H9 (cell line): Measurements from ENCODE around the gene XXYLT1. TPM values are rescaled to one million over a fixed set of nuclear protein-coding genes. Genes with fewer than 3 reads are reported as not detected.

Source experiments
- DNase-seq: peaks from one replicate; pipeline ENCODE4 v3.0.0-alpha.2; 2017
- H2AFZ ChIP-seq: one replicate; pipeline ENCODE4 v1.6.1; 2013; ENCODE audit warnings: mild to moderate bottlenecking, low read length, control low read depth, moderate library complexity
- H2AK5ac ChIP-seq: 2 replicates; pipeline ENCODE4 v1.6.1; 2013; ENCODE audit warnings: low read length, control low read depth, mixed read lengths; ENCODE audit not compliant: insufficient read length
- H2BK120ac ChIP-seq: one replicate; pipeline ENCODE4 v1.6.1; 2013; ENCODE audit warnings: low read depth, mild to moderate bottlenecking, low read length, control low read depth, inconsistent platforms; ENCODE audit not compliant: poor library complexity, severe bottlenecking
- H2BK12ac ChIP-seq: 2 replicates; pipeline ENCODE4 v1.6.1; 2013; ENCODE audit warnings: low read length, control low read depth, mixed read lengths, low read depth; ENCODE audit not compliant: insufficient read length
- H2BK15ac ChIP-seq: 2 replicates; pipeline ENCODE4 v1.6.1; 2013; ENCODE audit warnings: low read depth, low read length, control low read depth
- H2BK20ac ChIP-seq: one replicate; pipeline ENCODE4 v1.6.1; 2013; ENCODE audit warnings: low read depth, mild to moderate bottlenecking, low read length, control low read depth, inconsistent platforms; ENCODE audit not compliant: poor library complexity, severe bottlenecking
- H2BK5ac ChIP-seq: 2 replicates; pipeline ENCODE4 v1.6.1; 2013; ENCODE audit warnings: low read length, control low read depth, mixed read lengths; ENCODE audit not compliant: insufficient read length
- H3K14ac ChIP-seq: 2 replicates; pipeline ENCODE4 v1.6.1; 2013; ENCODE audit warnings: low read length, control low read depth; ENCODE audit not compliant: insufficient read depth
- H3K18ac ChIP-seq: 2 replicates; pipeline ENCODE4 v1.6.1; 2013; ENCODE audit warnings: low read depth, mild to moderate bottlenecking, mixed read lengths, low read length, control low read depth; ENCODE audit not compliant: insufficient read length
- H3K23ac ChIP-seq: 2 replicates; pipeline ENCODE4 v1.6.1; 2013; ENCODE audit warnings: low read length, control low read depth, mixed read lengths, low read depth; ENCODE audit not compliant: insufficient read length
- H3K23me2 ChIP-seq: 2 replicates; pipeline ENCODE4 v1.6.1; 2013; ENCODE audit warnings: low read depth, mild to moderate bottlenecking, mixed read lengths, low read length, control low read depth; ENCODE audit not compliant: insufficient read length, poor library complexity, severe bottlenecking
- H3K27ac ChIP-seq: 2 replicates; pipeline ENCODE4 v1.5.1; 2013; ENCODE audit warnings: low read length, control low read depth, mixed read lengths, low read depth; ENCODE audit not compliant: insufficient read length
- H3K27me3 ChIP-seq: 2 replicates; pipeline ENCODE4 v1.6.1; 2013; ENCODE audit warnings: low read length, control low read depth, inconsistent platforms; ENCODE audit not compliant: insufficient read depth
- H3K4ac ChIP-seq: 2 replicates; pipeline ENCODE4 v1.6.1; 2013; ENCODE audit warnings: low read depth, mild to moderate bottlenecking, control low read depth, inconsistent platforms, low read length, moderate library complexity
- H3K4me1 ChIP-seq: 2 replicates; pipeline ENCODE4 v1.6.1; 2013; ENCODE audit warnings: low read length, control low read depth, inconsistent platforms; ENCODE audit not compliant: insufficient read depth
- H3K4me2 ChIP-seq: 2 replicates; pipeline ENCODE4 v1.6.1; 2013; ENCODE audit warnings: low read length, control low read depth, mixed read lengths; ENCODE audit not compliant: insufficient read length, insufficient read depth
- H3K56ac ChIP-seq: 2 replicates; pipeline ENCODE4 v1.6.1; 2013; ENCODE audit warnings: low read depth, mild to moderate bottlenecking, mixed read lengths, low read length, control low read depth; ENCODE audit not compliant: insufficient read length
- H3K79me1 ChIP-seq: 2 replicates; pipeline ENCODE4 v1.6.1; 2013; ENCODE audit warnings: low read depth, mild to moderate bottlenecking, moderate library complexity, low read length, control low read depth, inconsistent platforms; ENCODE audit not compliant: insufficient read depth, poor library complexity, severe bottlenecking
- H3K79me2 ChIP-seq: 2 replicates; pipeline ENCODE4 v1.6.1; 2013; ENCODE audit warnings: low read length, control low read depth, inconsistent platforms; ENCODE audit not compliant: insufficient read depth
- H3K9ac ChIP-seq: 2 replicates; pipeline ENCODE4 v1.6.1; 2013; ENCODE audit warnings: low read length, control low read depth, mixed read lengths; ENCODE audit not compliant: insufficient read length; ENCODE audit errors: extremely low read depth
- H3K9me3 ChIP-seq: one replicate; pipeline ENCODE4 v1.6.1; 2013; ENCODE audit warnings: low read depth, low read length, inconsistent platforms; ENCODE audit not compliant: control insufficient read depth
- H3T11ph ChIP-seq: one replicate; pipeline ENCODE4 v1.6.1; 2013; ENCODE audit warnings: mild to moderate bottlenecking, low read length, control low read depth, inconsistent platforms
- H4K20me1 ChIP-seq: one replicate; pipeline ENCODE4 v1.6.1; 2013; ENCODE audit not compliant: control insufficient read depth, insufficient read length, insufficient read depth
- H4K5ac ChIP-seq: 2 replicates; pipeline ENCODE4 v1.6.1; 2013; ENCODE audit warnings: low read depth, mild to moderate bottlenecking, mixed read lengths, low read length, control low read depth; ENCODE audit not compliant: insufficient read length
- H4K8ac ChIP-seq: replicated peaks from 2 replicates; pipeline ENCODE4 v1.6.1; 2013; ENCODE audit warnings: low read length, control low read depth, mixed read lengths, low read depth; ENCODE audit not compliant: insufficient read length
- H4K91ac ChIP-seq: 2 replicates; pipeline ENCODE4 v1.6.1; 2013; ENCODE audit warnings: low read depth, mild to moderate bottlenecking, moderate library complexity, mixed read lengths, low read length, control low read depth; ENCODE audit not compliant: insufficient read length
- H3K27ac Mint-ChIP-seq, 3 experiments: 2 replicates in 2 of 3; 3 replicates in 1 of 3; pipeline ENCODE4 v1.8.0; 2020 to 2021; ENCODE audit warnings: mixed read lengths in 3 of 3, mild to moderate bottlenecking in 1 of 3, moderate library complexity in 1 of 3
- H3K27me3 Mint-ChIP-seq: 2 replicates; pipeline ENCODE4 v1.8.0; 2021; ENCODE audit warnings: low read depth, mild to moderate bottlenecking, moderate library complexity, mixed read lengths
- H3K36me3 Mint-ChIP-seq, 3 experiments: 2 replicates in 2 of 3; 3 replicates in 1 of 3; pipeline ENCODE4 v1.8.0; 2020 to 2021; ENCODE audit warnings: low read depth in 3 of 3, mixed read lengths in 3 of 3; ENCODE audit not compliant: insufficient read depth in 1 of 3
- H3K4me1 Mint-ChIP-seq, 2 experiments: 2 replicates each; pipeline ENCODE4 v1.8.0; 2020; ENCODE audit warnings: mixed read lengths in 2 of 2
- H3K4me3 Mint-ChIP-seq, 2 experiments: 2 replicates in 1 of 2; 3 replicates in 1 of 2; pipeline ENCODE4 v1.8.0; 2020 to 2021; ENCODE audit warnings: mild to moderate bottlenecking in 2 of 2, mixed read lengths in 2 of 2, moderate library complexity in 1 of 2
- H3K9me3 Mint-ChIP-seq, 2 experiments: 2 replicates in 1 of 2; 3 replicates in 1 of 2; pipeline ENCODE4 v1.8.0; 2020; ENCODE audit warnings: mild to moderate bottlenecking in 2 of 2, mixed read lengths in 2 of 2, moderate library complexity in 1 of 2
- WGBS: extraction: QIAGEN DNeasy Blood & Tissue Kit; methylation state at CpG from one replicate; pipeline ENCODE4 v1.1.7; 2013; ENCODE audit warnings: missing lambda C conversion rate, low lambda C conversion rate, mixed read lengths; ENCODE audit not compliant: insufficient read length; ENCODE audit errors: extremely low coverage; 5-methylcytosine and 5-hydroxymethylcytosine counted together
- total RNA-seq: library from RNA; stranded (reverse); gene quantifications from 2 replicates; pipeline ENCODE4 v1.2.1, GENCODE V29; 2021
- TF ChIP-seq, protein P1 (sequence below): fragments of 200-600 bp; sonication (generic); conservative IDR thresholded peaks from 3 replicates; pipeline ENCODE4 v1.8.0; 2021; ENCODE audit warnings: antibody characterized with exemption, mild to moderate bottlenecking

The XXYLT1 gene
- total RNA-seq, 1 experiment from 2014 or later = 22.7 TPM

DNA sequence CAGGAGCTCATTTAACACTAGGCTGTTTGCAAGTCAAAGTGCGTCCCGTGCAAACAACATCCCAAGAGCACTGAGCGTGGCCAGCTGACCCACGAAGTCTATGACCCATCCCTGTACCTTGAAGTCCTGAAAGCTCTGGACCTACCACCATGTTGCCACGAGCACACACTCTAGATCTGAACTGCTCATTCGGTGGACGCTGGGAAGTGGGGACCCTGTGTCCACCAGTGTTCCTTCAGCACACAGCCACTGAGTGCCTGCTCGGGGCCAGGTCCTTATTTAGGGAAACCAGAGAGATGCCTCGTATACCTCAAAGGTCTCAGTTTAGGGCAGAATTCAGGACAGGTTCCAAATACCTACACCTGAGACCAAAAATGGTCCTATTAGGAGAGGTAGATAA lies 236.9 kb downstream of the XXYLT1 start:
- no peaks in the 10 kb centered on the region for H3K36me3 Mint-ChIP-seq
- H3K23me2 ChIP-seq = no peaks in the 10 kb centered on the region
- no peak overlapping the region for H3K56ac ChIP-seq
- H2BK120ac ChIP-seq = no peak overlapping the region
- no peaks in the 10 kb centered on the region; the same call in 1 of the 2 replicates for H3K27me3 ChIP-seq
- no peaks in the 10 kb centered on the region for H4K20me1 ChIP-seq
- H3K4me3 Mint-ChIP-seq = no peak overlapping the region; a peak in 1 of 5 replicates
- H2AK5ac ChIP-seq = no peak overlapping the region
- H2BK5ac ChIP-seq = no peak overlapping the region
- H3K79me1 ChIP-seq = no peaks in the 10 kb centered on the region
- H4K5ac ChIP-seq = no peak overlapping the region
- peaks cover 0 to 5% of the 10 kb centered on the region in 2 experiments; a peak in 4 of 5 replicates for H3K9me3 Mint-ChIP-seq
- no peak overlapping the region for H3T11ph ChIP-seq
- H3K27ac ChIP-seq = no peak overlapping the region
- H2BK12ac ChIP-seq = no peak overlapping the region
- H4K91ac ChIP-seq = no peak overlapping the region
- no peak overlapping the region for H2BK15ac ChIP-seq
- peaks cover 12% of the 10 kb centered on the region for H3K27me3 Mint-ChIP-seq
- peak overlapping the region in 2 of 3 experiments; percentile 21 to 65; a peak in 2 of 7 replicates for H3K27ac Mint-ChIP-seq
- H2AFZ ChIP-seq = no peak overlapping the region
- no peak overlapping the region for H3K9ac ChIP-seq
- no peak overlapping the region for H3K14ac ChIP-seq
- no peak overlapping the region for H3K4me2 ChIP-seq
- no peak overlapping the region for H3K18ac ChIP-seq
- no peak for DNase-seq
- no peak overlapping the region for H2BK20ac ChIP-seq
- TF ChIP-seq, protein P1, sequence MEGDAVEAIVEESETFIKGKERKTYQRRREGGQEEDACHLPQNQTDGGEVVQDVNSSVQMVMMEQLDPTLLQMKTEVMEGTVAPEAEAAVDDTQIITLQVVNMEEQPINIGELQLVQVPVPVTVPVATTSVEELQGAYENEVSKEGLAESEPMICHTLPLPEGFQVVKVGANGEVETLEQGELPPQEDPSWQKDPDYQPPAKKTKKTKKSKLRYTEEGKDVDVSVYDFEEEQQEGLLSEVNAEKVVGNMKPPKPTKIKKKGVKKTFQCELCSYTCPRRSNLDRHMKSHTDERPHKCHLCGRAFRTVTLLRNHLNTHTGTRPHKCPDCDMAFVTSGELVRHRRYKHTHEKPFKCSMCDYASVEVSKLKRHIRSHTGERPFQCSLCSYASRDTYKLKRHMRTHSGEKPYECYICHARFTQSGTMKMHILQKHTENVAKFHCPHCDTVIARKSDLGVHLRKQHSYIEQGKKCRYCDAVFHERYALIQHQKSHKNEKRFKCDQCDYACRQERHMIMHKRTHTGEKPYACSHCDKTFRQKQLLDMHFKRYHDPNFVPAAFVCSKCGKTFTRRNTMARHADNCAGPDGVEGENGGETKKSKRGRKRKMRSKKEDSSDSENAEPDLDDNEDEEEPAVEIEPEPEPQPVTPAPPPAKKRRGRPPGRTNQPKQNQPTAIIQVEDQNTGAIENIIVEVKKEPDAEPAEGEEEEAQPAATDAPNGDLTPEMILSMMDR = no peak
- H4K8ac ChIP-seq = no peak overlapping the region
- H3K79me2 ChIP-seq = no peaks in the 10 kb centered on the region
- peaks cover 5% of the 10 kb centered on the region; the same call in 1 of the 2 replicates for H3K4me1 ChIP-seq
- no CpG with 5 or more reads among the region's 9 CpGs for WGBS
- no peaks in the 10 kb centered on the region for H3K9me3 ChIP-seq
- no peak overlapping the region for H3K23ac ChIP-seq
- H3K4me1 Mint-ChIP-seq = peaks cover 35 to 54% of the 10 kb centered on the region in 2 experiments
- no peak overlapping the region for H3K4ac ChIP-seq
